MM.1S (cell line): ENCODE measurements around the gene RGPD6.
"Not testable (repeated sequence)": the region's sequence is repeated elsewhere in the genome, so short reads cannot be mapped to it uniquely, and the experiment has no call there.

ENCODE experiments used
- CTCF ChIP-seq: fragments of 300-600 bp; sonication (generic); IDR thresholded peaks from 2 replicates; pipeline ENCODE4 v1.5.1; 2016; ENCODE audit warnings: antibody characterized with exemption, low read length, mixed read lengths
- EZH2 ChIP-seq: fragments of 300-600 bp; sonication (generic); optimal IDR thresholded peaks from 2 replicates; pipeline ENCODE3; 2017; ENCODE audit warnings: low read depth, mild to moderate bottlenecking, antibody characterized with exemption, low read length, mixed read lengths
- EZH2phosphoT487 ChIP-seq: fragments of 300-600 bp; sonication (generic); IDR thresholded peaks from 2 replicates; pipeline ENCODE4 v1.6.1; 2018; ENCODE audit warnings: antibody characterized with exemption, low read length

GRCh38 chr2:110603917-110604591, 27.0 kb upstream of the RGPD6 start:
- not testable (repeated sequence) for TF ChIP-seq CTCF, EZH2, EZH2phosphoT487
